HG03039 (cell line): ENCODE measurements around the gene FXYD6.
"Not testable (repeated sequence)": the region's sequence is repeated elsewhere in the genome, so short reads cannot be mapped to it uniquely, and the experiment has no call there.

Source experiments
- ATAC-seq: cut with Tn5 transposase; IDR thresholded peaks from one replicate; pipeline ENCODE4 v1.9.1; 2021; ENCODE audit warnings: mild to moderate bottlenecking, moderate library complexity; ENCODE audit not compliant: unreplicated experiment

The FXYD6 gene

DNA sequence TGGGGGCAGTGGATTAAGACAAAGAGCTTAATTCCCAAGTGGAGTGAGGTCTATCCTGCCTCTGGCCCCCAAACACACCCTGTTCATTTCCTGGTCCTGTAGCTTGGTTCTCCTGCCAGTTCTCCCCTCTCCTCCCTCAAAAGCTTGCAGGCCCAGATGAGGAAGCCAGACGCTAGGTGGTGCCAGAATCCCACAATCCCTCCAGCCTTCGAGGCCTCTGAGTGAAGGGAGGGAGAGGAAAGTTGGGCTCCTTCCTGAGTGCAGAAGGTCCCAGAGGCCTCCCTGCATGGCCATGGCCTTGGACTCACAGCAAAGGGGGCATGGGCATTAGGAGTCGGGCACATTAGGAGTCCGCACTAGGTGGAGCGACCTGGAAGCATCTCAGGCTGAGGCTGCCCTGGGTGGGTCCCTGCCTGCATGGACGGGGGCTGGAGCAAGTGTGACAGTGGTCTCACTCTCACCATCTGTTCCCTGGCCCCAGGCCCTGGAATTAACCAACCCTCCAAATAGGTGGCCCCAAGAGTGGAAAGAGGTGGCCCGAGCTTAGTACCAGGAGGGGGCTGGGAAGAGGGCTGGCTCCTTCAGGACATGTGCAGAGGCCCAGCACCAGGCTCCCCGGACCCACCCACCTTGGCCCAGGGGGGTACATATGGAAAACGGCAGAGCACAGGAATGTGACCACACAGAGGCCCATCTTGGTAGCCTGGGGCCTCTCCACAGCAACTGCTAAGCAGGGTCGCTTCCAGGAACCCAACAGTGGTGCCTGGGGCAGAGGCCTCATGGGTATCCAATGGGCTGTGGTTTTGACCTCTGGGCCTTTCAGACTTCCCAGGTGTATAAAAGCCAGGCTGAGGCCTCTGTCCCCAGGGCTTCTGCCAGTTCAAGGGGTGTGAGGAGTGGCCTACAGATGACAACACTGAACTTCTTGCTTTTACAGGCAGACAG is 57.1 kb downstream of the FXYD6 start:
- ATAC-seq: no peak

DNA sequence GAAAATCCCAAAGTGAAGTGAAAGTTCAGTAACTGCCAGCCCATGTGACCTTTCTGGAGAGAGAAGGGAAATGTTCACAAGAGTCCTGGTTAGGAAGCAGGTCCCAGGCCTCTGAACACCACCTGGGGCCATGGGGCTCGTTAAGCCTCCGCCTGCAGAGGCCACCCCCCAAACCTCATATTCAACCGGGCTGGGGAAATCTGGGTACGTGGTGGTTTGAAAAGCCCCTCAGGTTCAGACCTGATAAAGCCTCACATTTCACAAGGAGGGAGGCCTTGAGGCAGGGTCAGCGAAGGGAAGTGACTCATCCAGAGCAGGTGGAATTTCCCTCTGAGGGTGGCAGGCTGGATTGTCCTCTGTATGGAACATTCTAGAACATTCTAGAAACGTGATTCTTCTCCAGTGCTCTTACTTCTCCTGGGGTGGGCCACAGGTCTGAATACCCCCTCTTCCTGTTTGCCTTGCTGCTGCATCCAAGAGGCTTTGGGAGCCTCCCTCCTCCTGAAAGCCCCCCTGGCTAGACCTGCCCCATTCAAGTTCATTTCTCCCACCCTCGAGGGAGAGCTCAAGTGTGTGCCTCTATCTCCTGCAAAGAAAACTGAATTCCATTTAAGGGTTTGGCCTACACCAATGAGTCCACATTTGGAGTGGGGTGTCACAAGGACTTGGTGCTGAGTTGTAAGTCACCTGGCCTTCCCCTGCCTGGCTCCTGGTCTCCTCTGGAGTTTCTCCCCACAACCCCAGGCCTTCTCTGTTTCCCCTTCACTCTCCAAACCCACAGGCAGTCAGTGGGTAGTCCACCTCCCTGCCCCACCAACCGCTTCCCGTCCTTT is 58.2 kb downstream of the FXYD6 start:
- ATAC-seq: no peak

DNA sequence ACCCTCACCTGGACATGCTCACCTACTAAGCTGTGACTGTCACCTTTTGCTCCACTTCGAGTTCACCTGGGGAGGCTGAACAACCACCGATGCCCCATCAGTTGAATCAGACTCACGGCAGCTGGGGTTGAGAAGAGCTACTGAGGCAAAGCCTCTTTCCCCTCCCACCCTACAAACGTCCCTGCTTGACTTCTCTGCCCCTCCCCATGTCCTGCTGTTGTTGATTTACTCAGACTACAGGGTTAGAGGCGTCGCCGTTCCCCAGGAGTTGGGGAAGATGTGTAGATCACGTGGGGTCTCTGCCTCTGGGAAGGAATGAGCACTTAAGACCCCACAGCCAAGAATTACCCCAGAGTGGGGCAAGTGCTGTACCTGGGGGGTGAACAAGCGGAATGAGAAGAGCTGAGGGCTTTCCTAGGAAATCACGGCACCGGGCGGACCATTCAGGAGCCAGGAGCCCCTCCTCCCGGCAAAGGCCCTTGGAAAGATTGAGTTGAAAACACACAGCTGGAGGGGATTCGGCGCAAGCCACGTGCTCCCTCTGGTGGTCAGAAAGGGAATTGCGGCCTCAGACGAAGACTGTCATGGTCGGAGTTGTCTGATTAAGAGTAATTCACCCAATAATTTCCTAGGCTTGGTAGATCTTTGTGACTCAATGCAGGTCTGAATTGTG is 59.0 kb downstream of the FXYD6 start:
- ATAC-seq: no peak

DNA sequence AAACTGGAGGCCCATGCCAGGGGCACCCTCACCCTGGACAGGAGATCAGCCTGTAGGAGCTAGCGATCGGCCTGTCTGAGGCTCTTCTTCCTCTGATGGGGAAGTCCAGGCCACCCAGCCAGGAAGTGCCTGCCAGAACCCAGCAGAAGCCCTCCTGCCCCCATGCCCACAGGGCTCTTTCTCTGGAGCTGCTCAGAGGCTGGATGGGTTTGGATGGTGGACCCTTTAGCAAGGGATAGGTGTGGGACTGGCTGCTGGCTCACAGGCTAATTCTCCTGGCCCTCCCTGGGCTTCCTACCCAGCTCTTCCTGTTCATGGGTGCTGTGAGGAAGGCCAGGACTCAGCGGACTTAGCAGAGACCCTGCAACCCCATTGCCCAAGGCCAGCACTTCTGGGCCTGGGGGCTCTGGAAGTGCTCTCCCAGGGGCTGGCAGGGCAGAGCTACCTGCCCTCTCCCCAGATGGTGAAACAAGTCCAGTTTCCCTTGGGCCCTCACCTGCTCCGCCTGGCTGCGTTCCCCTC is 59.6 kb downstream of the FXYD6 start:
- ATAC-seq: no peak

DNA sequence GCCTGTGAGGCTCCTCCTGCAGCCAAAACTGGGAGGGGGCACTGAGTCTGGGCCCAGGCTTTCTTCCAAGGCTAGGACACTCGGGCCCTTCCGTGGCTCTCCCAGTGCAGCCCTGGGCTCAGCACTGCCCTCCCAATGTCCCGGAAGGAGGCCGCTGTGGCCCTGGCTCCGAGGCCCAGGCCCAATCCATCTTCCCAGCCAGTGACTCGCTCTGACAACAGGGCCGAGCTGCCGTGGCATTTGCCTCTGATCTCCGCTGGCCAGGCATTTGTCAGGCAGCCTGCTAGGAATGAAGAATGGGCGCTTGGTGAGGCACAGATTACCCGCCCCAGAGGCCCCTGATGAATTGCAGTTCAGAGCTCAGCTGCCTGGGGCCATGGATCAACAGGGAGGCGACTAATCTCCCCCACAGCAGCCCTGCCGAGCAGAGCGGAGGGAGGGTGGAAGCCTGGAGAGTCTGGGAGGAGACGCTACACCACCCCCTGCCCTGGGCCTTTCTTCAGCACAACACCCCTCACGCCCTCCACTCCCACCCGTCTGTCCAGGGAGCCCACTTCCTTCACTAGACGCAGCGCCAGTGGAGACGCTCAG is 60.2 kb downstream of the FXYD6 start:
- no peak for ATAC-seq

DNA sequence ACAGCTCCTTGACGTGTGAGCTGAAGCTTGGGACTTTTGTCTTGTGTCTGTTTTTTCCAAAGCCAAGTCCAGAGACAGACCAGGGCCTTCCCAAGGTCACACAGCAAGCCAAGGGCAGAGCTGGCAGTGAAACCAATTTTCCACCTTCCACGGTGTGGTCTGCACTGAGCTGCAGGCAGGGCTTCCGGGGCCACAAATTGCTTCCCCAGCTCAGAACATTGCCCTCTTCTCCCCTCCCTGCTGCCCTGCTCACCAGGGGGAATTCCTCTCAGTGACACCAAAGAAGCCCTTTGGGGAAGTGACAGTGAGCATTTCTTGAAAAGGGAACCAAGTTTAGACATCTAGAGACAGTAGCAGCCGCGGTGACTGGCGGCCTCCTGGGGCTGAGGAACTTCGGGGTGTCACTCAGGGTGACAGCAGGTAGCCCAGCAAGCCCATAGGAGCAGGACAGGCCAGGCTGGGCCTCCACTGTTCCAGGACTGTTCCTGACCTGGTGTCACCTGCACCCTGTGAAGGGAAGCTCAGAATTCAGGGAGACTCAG is 61.1 kb downstream of the FXYD6 start:
- peak; percentile 44 for ATAC-seq

GRCh38 chr11:117814766-117815261 is 61.6 kb downstream of the FXYD6 start:
- ATAC-seq: no peak

- no peak for ATAC-seq
These were observed 62.2 kb downstream of the FXYD6 start for GRCh38 chr11:117814204-117814765.

DNA sequence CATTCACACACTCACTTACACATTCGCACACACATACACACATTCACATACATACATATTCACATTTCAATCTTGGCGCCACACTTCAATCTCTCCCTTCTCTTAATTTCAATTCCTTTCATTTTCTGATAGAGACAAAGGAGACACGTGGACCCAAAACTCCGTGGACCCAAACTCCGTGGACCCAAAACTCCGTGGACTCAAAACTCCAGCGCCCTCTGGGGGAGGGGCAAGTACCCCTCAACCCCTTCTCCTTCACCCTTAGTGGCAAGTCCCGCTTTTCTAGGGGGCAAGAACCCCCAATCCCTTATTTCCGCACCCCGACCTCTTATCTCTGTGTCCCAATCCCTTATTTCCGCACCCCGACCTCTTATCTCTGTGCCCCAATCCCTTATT is 66.4 kb downstream of the FXYD6 start:
- not testable (repeated sequence) for ATAC-seq

DNA sequence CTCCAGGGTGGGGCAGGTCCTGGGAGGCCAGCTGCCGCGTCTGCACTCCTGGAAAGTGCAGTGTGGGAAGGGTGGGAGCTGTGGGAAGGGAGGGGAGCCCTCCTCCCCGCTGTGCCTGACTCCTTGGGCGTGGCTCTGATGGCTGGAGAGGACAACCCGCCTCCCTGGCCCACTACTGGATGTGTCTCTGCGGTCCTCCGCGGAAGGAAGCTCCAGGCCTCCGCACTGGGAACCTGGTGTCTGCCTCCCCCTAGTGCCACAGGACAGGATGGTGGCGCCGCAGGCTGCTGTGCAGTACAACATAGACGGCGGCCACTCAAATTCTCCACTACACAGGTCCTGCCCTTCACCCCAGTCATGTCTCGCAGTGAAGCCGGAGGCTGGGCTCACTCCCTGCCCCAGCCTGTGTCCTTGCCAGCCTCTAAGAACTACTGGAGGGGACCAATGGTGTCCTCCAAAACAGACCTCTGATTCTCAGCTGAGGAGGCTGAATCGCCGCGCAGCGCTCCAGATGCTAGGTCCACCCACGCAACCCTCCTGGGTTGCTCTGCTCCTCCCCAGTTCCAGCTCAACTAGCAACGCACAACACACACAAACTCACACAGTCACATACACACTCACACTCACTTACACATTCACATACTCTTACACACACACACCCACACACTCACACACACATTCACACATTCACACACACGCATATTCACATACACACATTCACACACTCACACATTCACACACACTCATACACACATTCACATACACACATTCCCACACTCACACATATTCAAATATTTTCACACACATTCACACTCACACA is 67.0 kb downstream of the FXYD6 start:
- no peak for ATAC-seq

GRCh38 chr11:117808784-117809183 is 67.7 kb downstream of the FXYD6 start:
- ATAC-seq: no peak

- ATAC-seq: no peak
These were observed 68.8 kb downstream of the FXYD6 start for GRCh38 chr11:117807482-117808327.

- ATAC-seq: no peak
These were observed 69.6 kb downstream of the FXYD6 start for GRCh38 chr11:117806846-117807245.

GRCh38 chr11:117805045-117805444 is 71.4 kb downstream of the FXYD6 start:
- ATAC-seq: no peak

GRCh38 chr11:117803896-117804295 is 72.6 kb downstream of the FXYD6 start:
- no peak for ATAC-seq

- no peak for ATAC-seq
These were observed 76.8 kb downstream of the FXYD6 start for GRCh38 chr11:117799634-117800033.

DNA sequence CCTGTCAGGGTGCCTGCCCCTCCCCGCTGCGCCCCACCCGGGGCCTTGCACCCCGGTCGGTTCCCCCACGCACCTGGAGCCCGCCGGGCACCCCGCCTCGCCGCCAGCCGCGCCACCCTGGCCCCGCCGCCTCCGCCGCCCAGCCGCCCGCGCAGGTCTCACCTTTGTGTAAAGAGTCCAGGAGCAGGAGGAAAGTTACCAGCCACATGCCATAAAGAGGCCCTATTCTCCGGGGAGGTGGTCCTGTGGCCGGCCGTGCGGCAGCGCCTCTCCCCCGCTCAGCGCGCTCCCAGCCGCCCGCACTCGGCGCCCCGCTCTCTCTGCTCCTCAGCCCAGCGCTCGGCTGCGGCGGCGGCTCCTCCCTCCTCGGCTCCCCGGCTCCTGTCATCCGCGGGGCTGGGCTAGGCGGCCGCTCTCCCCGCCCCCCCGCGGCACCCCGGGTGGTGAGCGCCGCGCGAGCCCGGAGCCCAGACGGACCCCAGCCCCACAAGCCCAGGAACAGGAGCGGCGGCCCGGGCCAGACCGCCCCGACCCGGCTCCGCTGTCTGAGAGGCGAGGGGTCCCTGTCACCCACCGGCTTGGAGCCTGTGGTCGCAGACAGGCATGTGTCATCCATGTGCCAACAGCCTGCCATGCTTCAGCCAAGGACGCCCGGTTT is 79.5 kb downstream of the FXYD6 start, which contains the start of gene DSCAML1:
Gene DSCAML1 (minus strand): TSS at position 345 of the 658 bp plus-strand sequence. CDS start 137 bp downstream, at position 208.
- no peak for ATAC-seq
